B cell (primary cell): Measurements from ENCODE around the gene IL20RB. TPM values are rescaled to one million over a fixed set of nuclear protein-coding genes. Genes with fewer than 3 reads are reported as not detected.

Source experiments
- ATAC-seq: fragments of 200-7000 bp; cut with Tn5 transposase; one replicate; pipeline ENCODE4 v1.10.0; 2021; ENCODE audit warnings: low read depth, mild to moderate bottlenecking, moderate number of reproducible peaks, moderate library complexity
- CTCF ChIA-PET: fragments of 350-600 bp; sonication (Branson Sonifier 250); formaldehyde crosslinking; loops from one replicate; lab custom pipeline; 2021; ENCODE audit warnings: antibody characterized with exemption, inconsistent platforms; lab: Charles Lee
- POLR2A ChIA-PET: fragments of 350-600 bp; sonication (Branson Sonifier 250); formaldehyde crosslinking; loops from one replicate; lab custom pipeline; 2021; ENCODE audit warnings: antibody characterized with exemption; lab: Charles Lee
- DNase-seq: peaks from one replicate; pipeline ENCODE4 v3.0.0; 2013
- H2AFZ ChIP-seq: 2 replicates; pipeline ENCODE4 v1.6.1; 2012; ENCODE audit warnings: mild to moderate bottlenecking, low read depth, low read length; ENCODE audit not compliant: insufficient read depth, poor library complexity, severe bottlenecking
- H3K27ac ChIP-seq, 2 donors: 1 replicate in 1 of 2; 2 replicates in 1 of 2; pipeline ENCODE4 v1.5.1; 2012 to 2013; ENCODE audit warnings: low read length in 2 of 2, mild to moderate bottlenecking in 2 of 2, moderate library complexity in 1 of 2
- H3K27me3 ChIP-seq, 4 experiments: fragments of 200-600 bp in 1 of 4; sonication (generic) in 1 of 4; replicated peaks in 1 of 4; 1 replicate in 2 of 4; 2 replicates in 2 of 4; pipeline versions ENCODE4 v1.6.1 to v1.7.0; 2013 to 2016; ENCODE audit warnings: low read length in 3 of 4, mild to moderate bottlenecking in 2 of 4, mixed read lengths in 1 of 4, moderate library complexity in 1 of 4; ENCODE audit not compliant: insufficient read depth in 4 of 4, control insufficient read depth in 3 of 4; ENCODE audit errors: control extremely low read depth in 1 of 4
- H3K36me3 ChIP-seq, 2 experiments: replicated peaks in 1 of 2; 1 replicate in 1 of 2; 2 replicates in 1 of 2; pipeline versions ENCODE4 v1.6.1 to v1.7.1; 2013; ENCODE audit warnings: low read length in 1 of 2; ENCODE audit not compliant: insufficient read depth in 2 of 2, control insufficient read depth in 1 of 2; ENCODE audit errors: control extremely low read depth in 1 of 2, extremely low read depth in 1 of 2
- H3K4me1 ChIP-seq, 2 donors: fragments of 200-600 bp in 1 of 2; sonication (generic) in 1 of 2; 1 replicate in 1 of 2; 2 replicates in 1 of 2; pipeline versions ENCODE4 v1.5.1 to v1.6.1; 2013 to 2017; ENCODE audit warnings: low read length in 2 of 2; ENCODE audit not compliant: control insufficient read depth in 2 of 2, insufficient read depth in 2 of 2
- H3K4me2 ChIP-seq: replicated peaks from 2 replicates; pipeline ENCODE3; 2012; ENCODE audit warnings: mild to moderate bottlenecking, low read depth, low read length; ENCODE audit not compliant: poor library complexity, severe bottlenecking
- H3K4me3 ChIP-seq, 5 experiments: fragments of 200-600 bp in 1 of 5; sonication (generic) in 1 of 5; 1 replicate in 3 of 5; 2 replicates in 2 of 5; pipeline versions ENCODE4 v1.5.1 to v1.7.0; 2011 to 2016; ENCODE audit warnings: low read length in 4 of 5, mild to moderate bottlenecking in 4 of 5, low read depth in 2 of 5, control low read depth in 1 of 5, moderate library complexity in 1 of 5; ENCODE audit not compliant: insufficient read depth in 1 of 5; ENCODE audit errors: control extremely low read depth in 1 of 5, extremely low read depth in 1 of 5
- H3K79me2 ChIP-seq: fragments of 200-600 bp; sonication (generic); one replicate; pipeline ENCODE4 v1.6.0; 2016; ENCODE audit warnings: low read length; ENCODE audit not compliant: control insufficient read depth, insufficient read depth
- H3K9ac ChIP-seq: fragments of 200-600 bp; sonication (generic); 2 replicates; pipeline ENCODE4 v1.6.1; 2017; ENCODE audit warnings: mild to moderate bottlenecking, low read length, moderate library complexity
- H3K9me3 ChIP-seq, 3 donors: one replicate each; pipeline versions ENCODE4 v1.6.1 to v1.7.1; 2013; ENCODE audit warnings: low read length in 2 of 3; ENCODE audit not compliant: control insufficient read depth in 2 of 3, insufficient read depth in 1 of 3; ENCODE audit errors: control extremely low read depth in 1 of 3
- H4K20me1 ChIP-seq: 2 replicates; pipeline ENCODE4 v1.6.0; 2012; ENCODE audit warnings: mild to moderate bottlenecking, low read length; ENCODE audit not compliant: insufficient read depth, control insufficient read depth, poor library complexity, severe bottlenecking
- H3K27ac Mint-ChIP-seq: one replicate; pipeline ENCODE4 v1.8.0; 2021; ENCODE audit warnings: mixed read lengths
- H3K27me3 Mint-ChIP-seq: one replicate; pipeline ENCODE4 v1.8.0; 2021; ENCODE audit warnings: mixed read lengths
- H3K4me1 Mint-ChIP-seq: one replicate; pipeline ENCODE4 v1.8.0; 2021; ENCODE audit warnings: mixed read lengths
- H3K4me3 Mint-ChIP-seq: one replicate; pipeline ENCODE4 v1.8.0; 2021; ENCODE audit warnings: mixed read lengths
- H3K9me3 Mint-ChIP-seq: one replicate; pipeline ENCODE4 v1.8.0; 2022; ENCODE audit warnings: mixed read lengths; ENCODE audit not compliant: insufficient read depth
- EZH2 ChIP-seq: IDR thresholded peaks from 2 replicates; pipeline ENCODE4 v1.6.1; 2012; ENCODE audit warnings: borderline replicate concordance, low read depth, mild to moderate bottlenecking, moderate library complexity, low read length; ENCODE audit not compliant: insufficient read depth, poor library complexity, severe bottlenecking
- WGBS: methylation state at CpG from one replicate; pipeline ENCODE4 v1.1.5; 2013; ENCODE audit warnings: missing lambda C conversion rate; ENCODE audit not compliant: insufficient coverage; 5-methylcytosine and 5-hydroxymethylcytosine counted together
- intact Hi-C: fragments of 100-400 bp; cut with micrococcal nuclease; formaldehyde crosslinking; loops from one replicate; pipeline ENCODE4 v1.10.0; 2022
- polyA plus RNA-seq: library from polyadenylated mRNA; depleted of rRNA; stranded (reverse); fragments of >200 nt; gene quantifications from 2 replicates; pipeline ENCODE4 v1.2.3, GENCODE V29; 2012
- total RNA-seq, 2 donors: library from RNA; stranded (reverse); fragments of 120-200 nt in 1 of 2; gene quantifications; 1 replicate in 1 of 2; 2 replicates in 1 of 2; pipeline versions ENCODE4 v1.2.3 to v1.2.4, GENCODE V29; 2013 to 2022
- TF ChIP-seq, protein P1 (sequence below): fragments of 200-600 bp; IDR thresholded peaks from one replicate; pipeline ENCODE4 v1.8.0; 2022; ENCODE audit warnings: antibody characterized with exemption, mild to moderate bottlenecking

IL20RB gene
- total and polyA plus RNA-seq, 2 donors (not counting 1 experiment from before 2014, with no cell fraction given): 0.22 to 0.84 TPM

- Mint-ChIP-seq H3K9me3 (peaks cover 12% of the 10 kb centered on the region), H3K27ac (peak overlapping the region; percentile 79), H3K4me3 (peak overlapping the region; percentile 13), H3K4me1 (peaks cover 47% of the 10 kb centered on the region), H3K27me3 (no peaks in the 10 kb centered on the region)
- TF ChIP-seq, protein P1, sequence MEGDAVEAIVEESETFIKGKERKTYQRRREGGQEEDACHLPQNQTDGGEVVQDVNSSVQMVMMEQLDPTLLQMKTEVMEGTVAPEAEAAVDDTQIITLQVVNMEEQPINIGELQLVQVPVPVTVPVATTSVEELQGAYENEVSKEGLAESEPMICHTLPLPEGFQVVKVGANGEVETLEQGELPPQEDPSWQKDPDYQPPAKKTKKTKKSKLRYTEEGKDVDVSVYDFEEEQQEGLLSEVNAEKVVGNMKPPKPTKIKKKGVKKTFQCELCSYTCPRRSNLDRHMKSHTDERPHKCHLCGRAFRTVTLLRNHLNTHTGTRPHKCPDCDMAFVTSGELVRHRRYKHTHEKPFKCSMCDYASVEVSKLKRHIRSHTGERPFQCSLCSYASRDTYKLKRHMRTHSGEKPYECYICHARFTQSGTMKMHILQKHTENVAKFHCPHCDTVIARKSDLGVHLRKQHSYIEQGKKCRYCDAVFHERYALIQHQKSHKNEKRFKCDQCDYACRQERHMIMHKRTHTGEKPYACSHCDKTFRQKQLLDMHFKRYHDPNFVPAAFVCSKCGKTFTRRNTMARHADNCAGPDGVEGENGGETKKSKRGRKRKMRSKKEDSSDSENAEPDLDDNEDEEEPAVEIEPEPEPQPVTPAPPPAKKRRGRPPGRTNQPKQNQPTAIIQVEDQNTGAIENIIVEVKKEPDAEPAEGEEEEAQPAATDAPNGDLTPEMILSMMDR: no peak
- no peak for TF ChIP-seq EZH2
- H3K27me3 ChIP-seq: no peaks in the 10 kb centered on the region
- no peak overlapping the region for H3K4me3 ChIP-seq
- no peak overlapping the region for H2AFZ ChIP-seq
- peak overlapping the region in 1 of 2 donors; percentile 75 for H3K27ac ChIP-seq
- H3K9me3 ChIP-seq: peaks cover 0 to 4% (median 0%) of the 10 kb centered on the region in 3 donors
- peaks cover 50% of the 10 kb centered on the region for H3K79me2 ChIP-seq
- H3K9ac ChIP-seq: peak overlapping the region; percentile 29
- intact Hi-C loops: no loop called here
- no peaks in the 10 kb centered on the region for H4K20me1 ChIP-seq
- ChIA-PET CTCF (no interaction called here), POLR2A (interaction anchor here (0.7 kb wide), 1 partner anchor 169 kb away, joined by 3 read pairs; no protein-coding TSS in a partner anchor)
- no CpG with 5 or more reads among the region's 1 CpG for WGBS
- H3K4me1 ChIP-seq: peaks cover 18 to 29% of the 10 kb centered on the region in 2 donors
- ATAC-seq (peak; percentile 17), DNase-seq (no peak)
- H3K4me2 ChIP-seq: peak overlapping the region; percentile 43
- peaks cover 0 to 12% of the 10 kb centered on the region in 2 experiments for H3K36me3 ChIP-seq
Observed at GRCh38 chr3:136932978-136933772, 24.6 kb upstream of the IL20RB start.

DNA sequence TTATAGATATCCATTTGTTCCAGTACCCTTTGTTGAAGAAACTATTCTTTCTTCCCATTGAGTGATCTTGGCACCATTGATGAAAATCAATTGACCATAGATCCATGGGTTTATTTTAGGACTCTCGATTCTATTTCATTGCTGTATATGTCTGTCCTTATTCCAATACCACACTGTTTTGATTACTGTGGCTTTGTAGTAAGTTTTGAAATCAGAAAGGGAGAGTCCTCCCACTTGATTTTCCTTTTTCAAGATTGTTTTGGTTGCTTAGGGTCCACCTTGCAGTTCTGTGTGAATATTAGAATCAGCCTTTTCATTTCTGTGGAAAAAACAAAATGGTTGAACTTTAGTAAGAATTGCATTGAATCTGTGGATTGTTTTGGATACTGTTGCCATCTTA lies 20.6 kb upstream of the IL20RB start:
- H3K9me3 Mint-ChIP-seq: peaks cover 12% of the 10 kb centered on the region
- no peak overlapping the region for H3K4me3 Mint-ChIP-seq
- H3K4me3 ChIP-seq: no peak overlapping the region
- no peak overlapping the region for H3K4me2 ChIP-seq
- DNase-seq (no peak), ATAC-seq (no peak)
- TF ChIP-seq, protein P1: no peak
- no peak for TF ChIP-seq EZH2
- no peaks in the 10 kb centered on the region for H3K27me3 Mint-ChIP-seq
- no peaks in the 10 kb centered on the region for H3K36me3 ChIP-seq
- no peak overlapping the region for H3K27ac Mint-ChIP-seq
- peaks cover 51% of the 10 kb centered on the region for H3K4me1 Mint-ChIP-seq
- no peak overlapping the region for H3K27ac ChIP-seq
- no peak overlapping the region for H3K9ac ChIP-seq
- POLR2A ChIA-PET: no interaction called here
- peaks cover 0 to 4% (median 0%) of the 10 kb centered on the region in 3 donors for H3K9me3 ChIP-seq
- no peaks in the 10 kb centered on the region for H3K27me3 ChIP-seq
- H3K79me2 ChIP-seq: peaks cover 63% of the 10 kb centered on the region
- H2AFZ ChIP-seq: no peak overlapping the region
- peaks cover 4% of the 10 kb centered on the region for H4K20me1 ChIP-seq
- peaks cover 10 to 32% of the 10 kb centered on the region in 2 donors for H3K4me1 ChIP-seq
- no CpG with 5 or more reads among the region's 1 CpG for WGBS
- CTCF ChIA-PET: no interaction called here
- intact Hi-C loops: loop anchor here (5.0 kb wide), 1 partner anchor 35 kb away; no protein-coding TSS in a partner anchor
